Amniotic epithelial cell (primary cell): ENCODE data around the gene TBC1D5.
A peak's percentile ranks its signal among the peaks of the same experiment; 100 is the strongest.
"Not testable (repeated sequence)": the region's sequence is repeated elsewhere in the genome, so short reads cannot be mapped to it uniquely, and the experiment has no call there.

ENCODE experiments used
- DNase-seq: peaks from one replicate; pipeline ENCODE4 v3.0.0-alpha.2; 2010; ENCODE audit warnings: low read depth

The TBC1D5 gene

GRCh38 chr3:17645074-17645698 lies 97.2 kb downstream of the TBC1D5 start:
- DNase-seq = peak; percentile 77

- DNase-seq = peak; percentile 76
These were observed 98.7 kb downstream of the TBC1D5 start for GRCh38 chr3:17643691-17644090.

GRCh38 chr3:17642474-17642873 lies 100.0 kb downstream of the TBC1D5 start:
- peak; percentile 76 for DNase-seq

GRCh38 chr3:17640466-17640865 lies 102.0 kb downstream of the TBC1D5 start:
- DNase-seq = peak; percentile 36

- peak; percentile 91 for DNase-seq
These were observed 102.7 kb downstream of the TBC1D5 start for GRCh38 chr3:17639765-17640164.

- peak; percentile 46 for DNase-seq
These were observed 103.2 kb downstream of the TBC1D5 start for GRCh38 chr3:17639257-17639656.

GRCh38 chr3:17638356-17638755 lies 104.1 kb downstream of the TBC1D5 start:
- DNase-seq = peak; percentile 58

GRCh38 chr3:17635675-17636074 lies 106.8 kb downstream of the TBC1D5 start:
- DNase-seq = not testable (repeated sequence)

GRCh38 chr3:17634964-17635363 lies 107.5 kb downstream of the TBC1D5 start:
- no peak for DNase-seq

- DNase-seq = no peak
These were observed 108.2 kb downstream of the TBC1D5 start for GRCh38 chr3:17634201-17634600.

- DNase-seq = peak; percentile 82
These were observed 109.9 kb downstream of the TBC1D5 start for GRCh38 chr3:17632401-17633100.

GRCh38 chr3:17631609-17632008 lies 110.8 kb downstream of the TBC1D5 start:
- no peak for DNase-seq

GRCh38 chr3:17629400-17629799 lies 113.0 kb downstream of the TBC1D5 start:
- no peak for DNase-seq

- DNase-seq = no peak
These were observed 116.0 kb downstream of the TBC1D5 start for GRCh38 chr3:17626395-17626794.

- no peak for DNase-seq
These were observed 117.3 kb downstream of the TBC1D5 start for GRCh38 chr3:17625133-17625532.

GRCh38 chr3:17623464-17623863 lies 119.0 kb downstream of the TBC1D5 start:
- no peak for DNase-seq

GRCh38 chr3:17619968-17620367 lies 122.5 kb downstream of the TBC1D5 start:
- no peak for DNase-seq

- not testable (repeated sequence) for DNase-seq
These were observed 129.4 kb downstream of the TBC1D5 start for GRCh38 chr3:17613017-17613416.

GRCh38 chr3:17607905-17608304 lies 134.5 kb downstream of the TBC1D5 start:
- no peak for DNase-seq

GRCh38 chr3:17605934-17606333 lies 136.5 kb downstream of the TBC1D5 start:
- DNase-seq = peak; percentile 11

- peak; percentile 89 for DNase-seq
These were observed 137.4 kb downstream of the TBC1D5 start for GRCh38 chr3:17605032-17605431.

- DNase-seq = peak; percentile 18
These were observed 140.3 kb downstream of the TBC1D5 start for GRCh38 chr3:17602126-17602525.

- no peak for DNase-seq
These were observed 149.5 kb downstream of the TBC1D5 start for GRCh38 chr3:17592956-17593355.

- no peak for DNase-seq
These were observed 152.0 kb downstream of the TBC1D5 start for GRCh38 chr3:17590465-17590864.
